HEK293 (cell line): ENCODE data around the gene ANGPTL5.

Experiments used
- BCL6B ChIP-seq: fragments of 450-650 bp; formaldehyde crosslinking; IDR thresholded peaks from 2 replicates; pipeline ENCODE4 v1.5.1; 2017; ENCODE audit warnings: missing biosample characterization, missing genetic modification characterization
- ELK4 ChIP-seq: IDR thresholded peaks from 2 replicates; pipeline ENCODE4 v1.6.1; 2011; ENCODE audit warnings: mild to moderate bottlenecking, low read depth, low read length, borderline replicate concordance
- KLF9 ChIP-seq: fragments of 450-650 bp; formaldehyde crosslinking; IDR thresholded peaks from 2 replicates; pipeline ENCODE4 v1.5.1; 2016; ENCODE audit warnings: missing biosample characterization, missing genetic modification characterization, low read depth
- MYNN ChIP-seq: fragments of 450-650 bp; formaldehyde crosslinking; IDR thresholded peaks from 2 replicates; pipeline ENCODE4 v1.5.1; 2016; ENCODE audit warnings: missing biosample characterization, missing genetic modification characterization, borderline replicate concordance
- RBAK ChIP-seq: fragments of 450-650 bp; formaldehyde crosslinking; IDR thresholded peaks from 2 replicates; pipeline ENCODE4 v1.5.1; 2016; ENCODE audit warnings: missing biosample characterization, missing genetic modification characterization
- SP3 ChIP-seq: fragments of 450-650 bp; formaldehyde crosslinking; IDR thresholded peaks from 2 replicates; pipeline ENCODE4 v1.5.1; 2016; ENCODE audit warnings: missing biosample characterization, missing genetic modification characterization
- TSHZ1 ChIP-seq: fragments of 450-650 bp; formaldehyde crosslinking; IDR thresholded peaks from 2 replicates; pipeline ENCODE4 v1.5.1; 2016; ENCODE audit warnings: missing biosample characterization, missing genetic modification characterization, borderline replicate concordance
- YY1 ChIP-seq: fragments of 450-650 bp; formaldehyde crosslinking; IDR thresholded peaks from 2 replicates; pipeline ENCODE4 v1.5.1; 2018; ENCODE audit warnings: missing biosample characterization, missing genetic modification characterization
- ZBTB11 ChIP-seq: fragments of 450-650 bp; formaldehyde crosslinking; conservative IDR thresholded peaks from 2 replicates; pipeline ENCODE4 v1.5.1; 2016; ENCODE audit warnings: low read depth, missing biosample characterization, missing genetic modification characterization
- ZBTB21 ChIP-seq: fragments of 450-650 bp; formaldehyde crosslinking; IDR thresholded peaks from 2 replicates; pipeline ENCODE4 v1.5.1; 2017; ENCODE audit warnings: missing biosample characterization, missing genetic modification characterization
- ZEB2 ChIP-seq: fragments of 450-650 bp; formaldehyde crosslinking; IDR thresholded peaks from 2 replicates; pipeline ENCODE4 v1.5.1; 2016; ENCODE audit warnings: missing biosample characterization, missing genetic modification characterization
- ZFHX2 ChIP-seq: fragments of 450-650 bp; formaldehyde crosslinking; conservative IDR thresholded peaks from 2 replicates; pipeline ENCODE4 v1.5.1; 2016; ENCODE audit warnings: missing biosample characterization, missing genetic modification characterization
- ZFP41 ChIP-seq: fragments of 450-650 bp; formaldehyde crosslinking; IDR thresholded peaks from 2 replicates; pipeline ENCODE4 v1.5.1; 2016; ENCODE audit warnings: missing biosample characterization, missing genetic modification characterization, borderline replicate concordance
- ZFP69B ChIP-seq: fragments of 450-650 bp; formaldehyde crosslinking; IDR thresholded peaks from 2 replicates; pipeline ENCODE4 v1.5.1; 2016; ENCODE audit warnings: missing biosample characterization, missing genetic modification characterization
- ZNF114 ChIP-seq: fragments of 450-650 bp; formaldehyde crosslinking; IDR thresholded peaks from 2 replicates; pipeline ENCODE4 v1.5.0; 2017; ENCODE audit warnings: missing biosample characterization, missing genetic modification characterization
- ZNF169 ChIP-seq: fragments of 450-650 bp; formaldehyde crosslinking; IDR thresholded peaks from 2 replicates; pipeline ENCODE4 v1.5.1; 2016; ENCODE audit warnings: missing biosample characterization, missing genetic modification characterization
- ZNF23 ChIP-seq: fragments of 450-650 bp; formaldehyde crosslinking; IDR thresholded peaks from 2 replicates; pipeline ENCODE4 v1.5.1; 2016; ENCODE audit warnings: missing biosample characterization, missing genetic modification characterization, borderline replicate concordance
- ZNF362 ChIP-seq: fragments of 450-650 bp; formaldehyde crosslinking; IDR thresholded peaks from 2 replicates; pipeline ENCODE4 v1.5.1; 2016; ENCODE audit warnings: missing biosample characterization, missing genetic modification characterization
- ZNF37A ChIP-seq: fragments of 450-650 bp; IDR thresholded peaks from 2 replicates; pipeline ENCODE4 v1.5.1; 2018; ENCODE audit warnings: missing biosample characterization, missing genetic modification characterization
- ZNF488 ChIP-seq: fragments of 450-650 bp; formaldehyde crosslinking; IDR thresholded peaks from 2 replicates; pipeline ENCODE4 v1.5.1; 2016; ENCODE audit warnings: missing biosample characterization, missing genetic modification characterization
- ZNF548 ChIP-seq: fragments of 450-650 bp; formaldehyde crosslinking; IDR thresholded peaks from 2 replicates; pipeline ENCODE4 v1.5.1; 2016; ENCODE audit warnings: missing biosample characterization, missing genetic modification characterization
- ZNF549 ChIP-seq: fragments of 450-650 bp; IDR thresholded peaks from 2 replicates; pipeline ENCODE4 v1.5.1; 2018; ENCODE audit warnings: missing biosample characterization, missing genetic modification characterization, mild to moderate bottlenecking, inconsistent platforms, moderate library complexity
- ZNF555 ChIP-seq: fragments of 450-650 bp; formaldehyde crosslinking; conservative IDR thresholded peaks from 2 replicates; pipeline ENCODE4 v1.5.1; 2017; ENCODE audit warnings: missing biosample characterization, mild to moderate bottlenecking, missing genetic modification characterization, inconsistent platforms
- ZNF585B ChIP-seq: fragments of 450-650 bp; formaldehyde crosslinking; IDR thresholded peaks from 2 replicates; pipeline ENCODE4 v1.5.1; 2016; ENCODE audit warnings: missing biosample characterization, missing genetic modification characterization
- ZNF596 ChIP-seq: fragments of 450-650 bp; IDR thresholded peaks from 2 replicates; pipeline ENCODE4 v1.5.0; 2018; ENCODE audit warnings: missing biosample characterization, mild to moderate bottlenecking, missing genetic modification characterization, moderate library complexity
- ZNF623 ChIP-seq: fragments of 450-650 bp; formaldehyde crosslinking; IDR thresholded peaks from 2 replicates; pipeline ENCODE4 v1.5.1; 2016; ENCODE audit warnings: missing biosample characterization, missing genetic modification characterization
- ZNF629 ChIP-seq: fragments of 450-650 bp; formaldehyde crosslinking; IDR thresholded peaks from 2 replicates; pipeline ENCODE4 v1.5.1; 2017; ENCODE audit warnings: missing biosample characterization, missing genetic modification characterization
- ZSCAN4 ChIP-seq: fragments of 450-650 bp; formaldehyde crosslinking; IDR thresholded peaks from 2 replicates; pipeline ENCODE4 v1.5.1; 2017; ENCODE audit warnings: missing biosample characterization, missing genetic modification characterization

Gene ANGPTL5

GRCh38 chr11:101914738-101915426 lies 1.4 kb downstream of the ANGPTL5 start, which contains the start of gene CEP126 (continued):
- TF ChIP-seq BCL6B (tag by site-specific recombination) (no peak), ZNF548 (tag by site-specific recombination) (no peak), RBAK (tag by site-specific recombination) (no peak), KLF9 (tag by site-specific recombination) (no peak), ZNF362 (tag by site-specific recombination) (no peak), ELK4 (no peak; the same call in 1 of the 2 replicates), ZEB2 (tag by site-specific recombination) (peak; percentile 55), ZNF169 (tag by site-specific recombination) (no peak), ZNF596 (tag by site-specific recombination) (no peak), YY1 (tag by site-specific recombination) (peak; percentile 77), ZNF623 (tag by site-specific recombination) (no peak), ZBTB21 (tag by site-specific recombination) (no peak), ZNF23 (tag by site-specific recombination) (no peak), ZNF37A (tag by site-specific recombination) (no peak), TSHZ1 (tag by site-specific recombination) (0 out of 2 replicates have a peak, but pooled peaks have one; percentile 27), ZSCAN4 (no peak), ZFP41 (no peak), ZNF585B (tag by site-specific recombination) (no peak), ZNF629 (tag by site-specific recombination) (peak; percentile 68), MYNN (tag by site-specific recombination) (no peak), ZNF488 (no peak), ZNF114 (tag by site-specific recombination) (no peak), SP3 (peak; percentile 73), ZNF549 (tag by site-specific recombination) (no peak), ZFP69B (tag by site-specific recombination) (0 out of 2 replicates have a peak, but pooled peaks have one; percentile 37), ZNF555 (tag by site-specific recombination) (no peak), ZFHX2 (peak; percentile 45), ZBTB11 (tag by site-specific recombination) (no peak; the same call in 1 of the 2 replicates)
